Fibroblast of villous mesenchyme (primary cell): Measurements from ENCODE around the gene GALNTL6. TPM values are rescaled to one million over a fixed set of nuclear protein-coding genes. Genes with fewer than 3 reads are reported as not detected.

Source experiments
- DNase-seq: peaks from one replicate; pipeline ENCODE4 v3.0.0-alpha.2; 2010; ENCODE audit warnings: low read depth
- H3K4me3 ChIP-seq: 2 replicates; pipeline ENCODE4 v1.5.1; 2011; ENCODE audit warnings: low read depth, mild to moderate bottlenecking, low read length
- total RNA-seq: library from RNA; depleted of rRNA; stranded (reverse); fragments of >200 nt; gene quantifications from 2 replicates; pipeline ENCODE4 v1.2.3, GENCODE V29; 2012
- TF ChIP-seq, protein P1 (sequence below): IDR thresholded peaks from 2 replicates; pipeline ENCODE4 v1.5.1; 2012; ENCODE audit warnings: low read depth, mild to moderate bottlenecking, low read length; ENCODE audit not compliant: insufficient read depth

GALNTL6 gene
- total RNA-seq, 1 donor: not detected

DNA sequence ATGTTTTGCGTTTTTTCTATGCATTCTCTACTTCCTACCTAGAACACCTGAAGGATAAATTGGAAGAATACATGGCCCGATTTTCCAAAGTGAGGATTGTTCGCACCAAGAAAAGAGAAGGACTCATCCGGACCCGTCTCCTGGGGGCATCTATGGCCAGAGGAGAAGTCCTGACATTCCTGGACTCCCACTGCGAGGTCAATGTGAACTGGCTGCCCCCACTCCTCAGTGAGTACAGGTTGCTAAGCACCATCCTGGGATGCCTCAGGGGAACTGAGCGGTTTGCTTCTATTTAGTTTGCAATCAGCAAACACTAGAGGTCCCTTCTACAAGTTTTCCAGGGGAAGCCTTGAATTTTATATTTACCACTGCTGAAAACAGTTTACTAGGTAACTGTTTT is 996.1 kb downstream of the GALNTL6 start:
- no peak for DNase-seq
- H3K4me3 ChIP-seq: no peak overlapping the region
- TF ChIP-seq, protein P1, sequence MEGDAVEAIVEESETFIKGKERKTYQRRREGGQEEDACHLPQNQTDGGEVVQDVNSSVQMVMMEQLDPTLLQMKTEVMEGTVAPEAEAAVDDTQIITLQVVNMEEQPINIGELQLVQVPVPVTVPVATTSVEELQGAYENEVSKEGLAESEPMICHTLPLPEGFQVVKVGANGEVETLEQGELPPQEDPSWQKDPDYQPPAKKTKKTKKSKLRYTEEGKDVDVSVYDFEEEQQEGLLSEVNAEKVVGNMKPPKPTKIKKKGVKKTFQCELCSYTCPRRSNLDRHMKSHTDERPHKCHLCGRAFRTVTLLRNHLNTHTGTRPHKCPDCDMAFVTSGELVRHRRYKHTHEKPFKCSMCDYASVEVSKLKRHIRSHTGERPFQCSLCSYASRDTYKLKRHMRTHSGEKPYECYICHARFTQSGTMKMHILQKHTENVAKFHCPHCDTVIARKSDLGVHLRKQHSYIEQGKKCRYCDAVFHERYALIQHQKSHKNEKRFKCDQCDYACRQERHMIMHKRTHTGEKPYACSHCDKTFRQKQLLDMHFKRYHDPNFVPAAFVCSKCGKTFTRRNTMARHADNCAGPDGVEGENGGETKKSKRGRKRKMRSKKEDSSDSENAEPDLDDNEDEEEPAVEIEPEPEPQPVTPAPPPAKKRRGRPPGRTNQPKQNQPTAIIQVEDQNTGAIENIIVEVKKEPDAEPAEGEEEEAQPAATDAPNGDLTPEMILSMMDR: no peak

DNA sequence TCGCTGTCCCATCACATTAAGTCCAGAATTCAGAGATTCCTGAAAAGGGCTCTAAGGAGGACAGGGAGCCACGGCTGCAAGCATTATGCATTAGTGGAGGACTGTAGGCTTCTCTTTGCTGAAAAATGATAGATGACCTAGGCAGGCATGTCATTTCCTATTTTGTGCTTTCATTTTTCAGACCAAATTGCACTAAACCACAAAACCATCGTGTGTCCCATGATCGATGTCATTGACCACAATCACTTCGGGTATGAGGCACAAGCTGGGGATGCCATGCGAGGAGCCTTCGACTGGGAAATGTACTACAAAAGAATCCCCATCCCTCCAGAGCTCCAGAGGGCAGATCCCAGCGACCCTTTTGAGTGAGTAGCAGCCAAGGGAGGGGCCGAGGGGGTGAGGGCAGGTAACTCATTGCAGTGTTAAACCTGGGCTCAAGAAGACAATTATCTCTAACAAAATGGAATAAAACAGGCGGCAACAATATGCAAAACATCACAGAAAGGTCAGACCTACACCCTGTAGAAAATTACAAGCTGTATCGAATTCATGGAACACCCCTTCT is 1000.2 kb downstream of the GALNTL6 start:
- no peak for DNase-seq
- TF ChIP-seq, protein P1: no peak
- no peak overlapping the region for H3K4me3 ChIP-seq

DNA sequence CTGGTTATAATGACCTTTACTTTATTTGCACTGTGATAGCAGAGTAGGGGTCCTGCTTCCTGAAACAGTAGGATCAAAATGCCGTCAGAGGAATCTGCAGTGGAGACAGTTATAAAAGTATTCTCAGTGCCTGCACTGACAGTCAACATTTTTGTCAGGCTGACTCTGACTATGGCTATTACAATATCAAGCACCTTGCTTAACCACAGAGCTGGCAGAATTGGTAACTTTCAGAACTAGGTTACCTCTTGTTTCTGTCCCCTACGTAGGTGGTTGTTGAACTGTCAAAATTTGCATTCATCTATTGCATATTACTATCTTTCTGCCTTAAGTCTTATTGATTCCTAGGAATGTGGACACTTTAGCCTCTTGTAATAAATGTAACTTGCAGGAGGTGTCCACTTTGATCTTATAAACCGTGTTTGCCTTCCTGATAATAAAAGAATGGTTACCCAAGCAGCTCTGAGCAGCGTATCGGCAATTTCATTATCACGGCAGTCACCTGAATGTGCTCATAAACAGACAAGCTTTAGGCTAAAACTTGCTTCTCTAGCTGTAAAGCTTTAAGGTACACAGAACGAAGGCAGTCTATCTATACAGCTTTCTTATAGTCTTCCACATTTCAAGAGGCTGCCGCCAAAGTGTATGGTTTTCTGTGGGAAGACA is 1002.4 kb downstream of the GALNTL6 start:
- TF ChIP-seq, protein P1: no peak
- no peak for DNase-seq
- no peak overlapping the region for H3K4me3 ChIP-seq

DNA sequence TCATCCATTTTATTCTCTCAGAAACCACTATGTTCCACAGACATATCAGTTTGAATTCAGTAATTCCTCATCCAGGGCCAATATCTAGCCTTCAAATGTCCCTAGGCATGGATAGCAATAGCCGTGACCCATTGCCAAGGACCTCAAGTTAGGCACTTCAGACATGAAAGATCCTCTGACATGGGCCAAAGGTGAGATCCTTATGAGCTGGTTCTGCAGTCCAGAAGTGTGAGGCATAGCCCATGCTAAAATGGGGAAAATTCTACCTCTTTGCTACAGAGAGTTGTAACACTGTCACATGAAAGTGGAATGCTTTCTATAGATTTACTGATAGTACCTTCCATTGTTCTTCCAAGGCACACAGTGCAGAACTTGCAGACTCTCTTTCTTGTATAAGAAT is 1005.7 kb downstream of the GALNTL6 start:
- no peak for DNase-seq
- no peak overlapping the region for H3K4me3 ChIP-seq

DNA sequence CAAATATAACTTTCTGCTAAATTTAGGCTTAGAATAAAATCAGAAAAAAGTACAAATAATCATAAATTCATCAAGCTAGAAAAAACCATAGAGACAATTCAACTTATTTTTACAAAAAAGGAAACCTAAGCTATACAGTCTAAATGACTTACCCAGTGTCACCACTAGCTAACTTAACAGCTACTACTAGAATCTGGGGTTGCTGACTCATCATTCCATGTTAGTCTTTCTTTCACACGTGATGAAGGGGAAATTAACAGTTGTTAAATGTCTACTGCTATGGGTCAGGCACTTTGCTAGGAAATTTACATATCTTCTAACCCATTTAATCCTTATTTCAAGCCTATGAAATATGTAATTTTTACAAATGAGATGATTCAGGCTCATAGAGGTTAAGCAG is 1006.1 kb downstream of the GALNTL6 start:
- no peak overlapping the region for H3K4me3 ChIP-seq
- TF ChIP-seq, protein P1: no peak
- DNase-seq: no peak

More for the DNA sequence above, 1005.7 kb downstream of the GALNTL6 start:
- TF ChIP-seq, protein P1: no peak

DNA sequence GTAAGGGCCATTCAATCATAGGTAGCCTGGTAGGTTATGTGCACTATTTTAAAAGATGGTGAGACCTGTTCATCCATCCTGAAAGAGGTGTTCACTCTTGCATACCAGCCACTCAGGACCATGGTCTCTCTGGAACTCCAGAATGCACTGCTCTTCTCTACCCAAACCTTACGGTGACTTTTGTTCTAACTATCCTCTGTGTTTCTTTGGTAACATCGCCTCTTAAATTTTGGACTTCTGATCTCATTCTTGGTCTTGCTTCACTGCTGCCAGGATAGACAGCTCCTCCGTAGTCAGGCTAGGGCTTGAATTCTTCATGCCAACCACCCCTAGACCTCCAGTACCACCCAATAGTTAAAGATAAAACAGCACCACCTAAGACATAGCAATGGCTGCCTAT is 1009.1 kb downstream of the GALNTL6 start:
- TF ChIP-seq, protein P1: no peak
- DNase-seq: no peak
- H3K4me3 ChIP-seq: no peak overlapping the region
